Measurements from ENCODE around the gene ACAP3. TPM values are rescaled to one million over a fixed set of nuclear protein-coding genes. Genes with fewer than 3 reads are reported as not detected.

The ACAP3 gene
- total and polyA plus RNA-seq, 10 of the 15 experiments (the other 5 are each of a cell fraction or from before 2014, with no cell fraction given): 0.05 to 34.2 (median 7.1) TPM

DNA sequence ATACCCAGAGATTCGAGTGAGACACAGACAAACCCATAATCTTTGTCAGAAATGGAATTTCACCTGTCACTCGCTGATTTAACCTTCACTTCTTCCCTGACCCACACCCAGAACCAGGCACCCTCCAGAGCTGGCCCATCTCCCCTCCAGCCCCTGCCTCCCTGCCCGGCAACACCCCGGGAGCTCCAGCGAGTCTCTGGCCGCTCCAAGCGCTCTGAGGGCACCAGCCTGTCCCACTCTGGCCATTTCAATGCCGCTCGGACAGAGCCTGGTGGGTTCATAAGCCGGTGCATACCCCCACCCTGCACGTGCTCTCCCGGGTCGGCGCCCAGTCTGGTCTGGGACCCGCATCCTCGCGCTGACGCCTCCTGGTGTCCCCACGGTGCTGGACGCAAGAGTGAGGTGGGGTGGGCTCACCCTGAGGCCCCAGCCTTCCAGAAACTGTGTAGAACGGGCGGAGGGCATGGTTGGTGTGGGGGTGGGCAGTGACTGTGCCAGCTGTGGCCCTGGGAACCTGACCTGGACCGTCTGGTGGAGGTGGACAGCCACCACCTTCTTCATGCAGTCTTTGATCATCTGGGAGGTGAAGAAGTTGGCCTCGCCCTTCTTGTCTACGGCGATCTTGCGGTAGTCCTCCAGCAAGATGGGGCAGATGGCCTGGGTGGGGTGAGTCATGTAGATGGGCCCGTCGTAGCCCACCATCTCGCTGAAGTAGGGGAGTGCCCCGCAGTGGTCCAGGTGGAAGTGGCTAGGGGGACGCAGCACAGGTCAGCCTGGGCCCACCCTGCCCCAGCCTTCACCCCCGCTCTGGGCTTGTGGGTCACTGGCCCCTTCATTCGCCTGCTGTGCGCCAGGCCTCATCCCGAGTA, 11.3 kb upstream of the ACAP3 start:
- ChIA-PET RAD21 (ENCODE audit: unreplicated experiment) (no interaction called here), SMC1A (ENCODE audit: uncharacterized antibody, unreplicated experiment) (no interaction called here)
- no peak for TF ChIP-seq MEF2A (IDR thresholded peaks at IDR 0.05; ENCODE audit: insufficient read depth, low read depth, low read length)
- TF ChIP-seq MTA3 (IDR thresholded peaks at IDR 0.05; ENCODE audit: borderline replicate concordance, low read length): no peak
- TF ChIP-seq ETV6 (conservative IDR thresholded peaks at IDR 0.05 in 1 of 2, IDR thresholded peaks at IDR 0.05 in 1 of 2; ENCODE audit: borderline replicate concordance in 1 of 2, low read depth in 1 of 2): no peak
- TF ChIP-seq BCL11A (IDR thresholded peaks at IDR 0.05; ENCODE audit: low read depth, low read length): no peak
- no peak for TF ChIP-seq RAD21 (IDR thresholded peaks at IDR 0.05; ENCODE audit: insufficient read depth, low read depth, low read length)
- TF ChIP-seq WRNIP1 (IDR thresholded peaks at IDR 0.05; ENCODE audit: borderline replicate concordance, low read depth, low read length): no peak
- no peak for TF ChIP-seq BACH1 (IDR thresholded peaks at IDR 0.05; ENCODE audit: borderline replicate concordance)
- TF ChIP-seq NR2C2 (IDR thresholded peaks at IDR 0.05; ENCODE audit: borderline replicate concordance, control insufficient read depth, insufficient read length, low read depth): no peak
- no peak for TF ChIP-seq FOS (IDR thresholded peaks at IDR 0.05; ENCODE audit: borderline replicate concordance, extremely low read depth, insufficient read length)
- no peak for TF ChIP-seq POLR2AphosphoS5 (IDR thresholded peaks at IDR 0.05; ENCODE audit: low read length)
- TF ChIP-seq, protein P1, sequence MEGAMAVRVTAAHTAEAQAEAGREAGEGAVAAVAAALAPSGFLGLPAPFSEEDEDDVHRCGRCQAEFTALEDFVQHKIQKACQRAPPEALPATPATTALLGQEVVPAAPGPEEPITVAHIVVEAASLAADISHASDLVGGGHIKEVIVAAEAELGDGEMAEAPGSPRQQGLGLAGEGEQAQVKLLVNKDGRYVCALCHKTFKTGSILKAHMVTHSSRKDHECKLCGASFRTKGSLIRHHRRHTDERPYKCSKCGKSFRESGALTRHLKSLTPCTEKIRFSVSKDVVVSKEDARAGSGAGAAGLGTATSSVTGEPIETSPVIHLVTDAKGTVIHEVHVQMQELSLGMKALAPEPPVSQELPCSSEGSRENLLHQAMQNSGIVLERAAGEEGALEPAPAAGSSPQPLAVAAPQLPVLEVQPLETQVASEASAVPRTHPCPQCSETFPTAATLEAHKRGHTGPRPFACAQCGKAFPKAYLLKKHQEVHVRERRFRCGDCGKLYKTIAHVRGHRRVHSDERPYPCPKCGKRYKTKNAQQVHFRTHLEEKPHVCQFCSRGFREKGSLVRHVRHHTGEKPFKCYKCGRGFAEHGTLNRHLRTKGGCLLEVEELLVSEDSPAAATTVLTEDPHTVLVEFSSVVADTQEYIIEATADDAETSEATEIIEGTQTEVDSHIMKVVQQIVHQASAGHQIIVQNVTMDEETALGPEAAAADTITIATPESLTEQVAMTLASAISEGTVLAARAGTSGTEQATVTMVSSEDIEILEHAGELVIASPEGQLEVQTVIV (IDR thresholded peaks at IDR 0.05; ENCODE audit: borderline replicate concordance, partially characterized antibody): no peak
- no peak for TF ChIP-seq FOXM1 (IDR thresholded peaks at IDR 0.05; ENCODE audit: low read depth, low read length)
- TF ChIP-seq SMARCA5 (IDR thresholded peaks at IDR 0.05): no peak
- TF ChIP-seq, protein P2, sequence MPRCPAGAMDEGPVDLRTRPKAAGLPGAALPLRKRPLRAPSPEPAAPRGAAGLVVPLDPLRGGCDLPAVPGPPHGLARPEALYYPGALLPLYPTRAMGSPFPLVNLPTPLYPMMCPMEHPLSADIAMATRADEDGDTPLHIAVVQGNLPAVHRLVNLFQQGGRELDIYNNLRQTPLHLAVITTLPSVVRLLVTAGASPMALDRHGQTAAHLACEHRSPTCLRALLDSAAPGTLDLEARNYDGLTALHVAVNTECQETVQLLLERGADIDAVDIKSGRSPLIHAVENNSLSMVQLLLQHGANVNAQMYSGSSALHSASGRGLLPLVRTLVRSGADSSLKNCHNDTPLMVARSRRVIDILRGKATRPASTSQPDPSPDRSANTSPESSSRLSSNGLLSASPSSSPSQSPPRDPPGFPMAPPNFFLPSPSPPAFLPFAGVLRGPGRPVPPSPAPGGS (IDR thresholded peaks at IDR 0.05; ENCODE audit: borderline replicate concordance, insufficient read depth, low read depth, low read length, poor library complexity, severe bottlenecking): no peak

More for the DNA sequence above, 11.3 kb upstream of the ACAP3 start:
- H3K4me2 ChIP-seq (ENCODE audit: control insufficient read depth, insufficient read depth): no peak overlapping the region
- peaks cover 5% of the 10 kb centered on the region for H3K4me1 ChIP-seq (ENCODE audit: control insufficient read depth, insufficient read depth, low read length)
- H3K79me2 ChIP-seq (ENCODE audit: control insufficient read depth, insufficient read depth, low read length): peaks cover 27% of the 10 kb centered on the region
- H3K9ac ChIP-seq (ENCODE audit: control insufficient read depth, insufficient read depth, low read length): no peak overlapping the region
- in situ Hi-C loops (cut with MboI): no loop called here
- H3K4me3 ChIP-seq: no peak overlapping the region
- ATAC-seq (no peak), DNase-seq (ENCODE audit: low read depth, low spot score) (no peak), FAIRE-seq (no peak)
- BruUV-seq (replicated peaks): no TSS peak
- no peaks in the 10 kb centered on the region for H3K27me3 ChIP-seq (replicated peaks in 1 of 2; ENCODE audit: control insufficient read depth in 2 of 2, insufficient read depth in 2 of 2, low read length in 1 of 2)
- no peaks in the 10 kb centered on the region; the same call in 1 of the 2 replicates for H4K20me1 ChIP-seq (ENCODE audit: control insufficient read depth, insufficient read depth)
- WGBS (ENCODE audit: insufficient coverage, insufficient replicate concordance, low lambda C conversion rate, missing lambda C conversion rate): 92% methylated on average over 36 of the region's 36 CpGs
- intact Hi-C loops (cut with micrococcal nuclease; ENCODE audit: unreplicated experiment): no loop called here
- H3K36me3 ChIP-seq (ENCODE audit: control insufficient read depth in 2 of 2, insufficient read depth in 2 of 2, low read length in 1 of 2): peaks cover 0 to 19% of the 10 kb centered on the region in 2 experiments; a peak in 3 of 4 replicates
- H2AFZ ChIP-seq (ENCODE audit: control insufficient read depth, low read depth, low read length): no peak overlapping the region
- H3K27ac ChIP-seq (ENCODE audit: control insufficient read depth, insufficient read depth): no peak overlapping the region
- ChIA-PET POLR2A (no interaction called here), CTCF (interaction anchor here (0.6 kb wide), 1 partner anchor 29 kb away, joined by 4 read pairs; no protein-coding TSS in a partner anchor)
- H3K9me3 ChIP-seq (replicated peaks; ENCODE audit: control insufficient read depth, insufficient read depth, low read length): no peaks in the 10 kb centered on the region
